Heart left ventricle (tissue), 16 donors: ENCODE measurements around the gene M6PR. TPM values are rescaled to one million over a fixed set of nuclear protein-coding genes. Genes with fewer than 3 reads are reported as not detected.
A peak's percentile ranks its signal among the peaks of the same experiment; 100 is the strongest.

Source experiments
- ATAC-seq, 4 donors: fragments of 200-7000 bp; cut with Tn5 transposase; one replicate each; pipeline ENCODE4 v1.9.1; 2020 to 2022; ENCODE audit warnings: moderate library complexity in 4 of 4, mild to moderate bottlenecking in 3 of 4, moderate number of reproducible peaks in 1 of 4
- DNase-seq, 5 donors: peaks; one replicate each; pipeline ENCODE4 v3.0.0-alpha.2; 2020
- H3K27ac ChIP-seq, 12 donors: fragments of 200-600 bp; sonication (generic) in 4 of 12; one replicate each; pipeline versions ENCODE4 v1.5.0 to v1.8.0; 2016 to 2022; ENCODE audit warnings: mild to moderate bottlenecking in 2 of 12
- H3K27me3 ChIP-seq, 9 donors: fragments of 200-600 bp; sonication (generic) in 2 of 9; one replicate each; pipeline versions ENCODE4 v1.5.1 to v1.8.0; 2016 to 2022; ENCODE audit warnings: mild to moderate bottlenecking in 3 of 9
- H3K36me3 ChIP-seq, 9 donors: fragments of 200-600 bp; sonication (generic) in 2 of 9; one replicate each; pipeline versions ENCODE4 v1.5.0 to v1.8.0; 2018 to 2022; ENCODE audit warnings: mild to moderate bottlenecking in 2 of 9
- H3K4me1 ChIP-seq, 12 donors: fragments of 200-600 bp; sonication (generic) in 4 of 12; one replicate each; pipeline versions ENCODE4 v1.5.0 to v1.8.0; 2016 to 2022; ENCODE audit warnings: mild to moderate bottlenecking in 3 of 12
- H3K4me3 ChIP-seq, 12 donors: fragments of 200-600 bp; sonication (generic) in 4 of 12; one replicate each; pipeline versions ENCODE4 v1.5.0 to v1.8.0; 2017 to 2022; ENCODE audit warnings: mild to moderate bottlenecking in 9 of 12, moderate library complexity in 4 of 12
- H3K9me3 ChIP-seq, 12 donors: fragments of 200-600 bp; sonication (generic) in 4 of 12; one replicate each; pipeline versions ENCODE4 v1.5.0 to v1.8.0; 2016 to 2022; ENCODE audit warnings: mild to moderate bottlenecking in 1 of 12
- CTCF ChIP-seq, 12 donors: fragments of 200-600 bp; sonication (generic) in 4 of 12; IDR thresholded peaks; one replicate each; pipeline versions ENCODE4 v1.5.0 to v1.8.0; 2018 to 2022; ENCODE audit warnings: antibody characterized with exemption in 12 of 12, mild to moderate bottlenecking in 5 of 12
- POLR2A ChIP-seq, 2 donors: fragments of 450-650 bp; IDR thresholded peaks; one replicate each; pipeline ENCODE4 v1.6.1; 2017; ENCODE audit warnings: antibody characterized with exemption in 2 of 2, mild to moderate bottlenecking in 2 of 2, moderate library complexity in 2 of 2
- WGBS, 4 donors: extraction: QIAGEN DNeasy Blood & Tissue Kit in 2 of 4; methylation state at CpG; one replicate each; pipeline versions ENCODE4 v1.1.5 to v1.1.7; 2013 to 2018; 5-methylcytosine and 5-hydroxymethylcytosine counted together
- intact Hi-C, 10 donors: fragments of 100-400 bp; cut with DNase I; formaldehyde crosslinking; loops; one replicate each; pipeline versions ENCODE4 v1.11.1 to v1.14.2; 2022
- polyA plus RNA-seq, 2 donors: library from polyadenylated mRNA; stranded (reverse); fragments of 200-250 nt; gene quantifications; one replicate each; pipeline ENCODE4 v1.2.3, GENCODE V29; 2013
- total RNA-seq, 9 donors: library from RNA; depleted of rRNA in 2 of 9; stranded (reverse); fragments of >200 nt in 2 of 9; fragmentation: NEBNext Ultra II Directional in 3 of 9; extraction: Animal tissue kit (Norgen Biotek cat#: 25700) in 3 of 9; gene quantifications; one replicate each; pipeline versions ENCODE4 v1.1.0 to v1.2.4, GENCODE V29; 2016 to 2023
- donor health status: ischemic (EF 13 %, LVEDD 7.1; RV severe dilation, severe dysfunction).
- donor health status: healthy with polysubstance abuse.
- donor health status: DM: no; HTN: yes; CAD: no.
- donor health status: DM: no; HTN: no; CAD: no.
- donor health status: ischemic (EF 25% LVEDD 6.9; RV normal size, moderate dysfunction).
- donor health status: ischemic (EF 25% LVEDD 5.7; RV mildly dilated, moderate dysfunction).
- donor health status: healthy.
- donor health status: DM: yes; HTN: yes; CAD: no.
- donor health status: ischemic (EF 35%, LVEDD 5.7; RV mildly dilated, moderate dysfunction).
- donor health status: nonischemic (EF 11% LVEDD 7.7; RV severe dilation, severe dysfunction).
- donor health status: DM: yes; HTN: yes; CAD: no.
- donor health status: PGD.
- donor health status: ischemic (EF 29% LVEDD 5.4; RV normal size, mild dysfunction).
- donor health status: nonischemic (EF 23%, LVEDD 6.1; RV moderate dilation, normal function).

Gene M6PR
- total and polyA plus RNA-seq, 11 donors = 58.7 to 150 (median 101) TPM

- peak overlapping the region in 1 of 12 donors; percentile 33 for H3K4me3 ChIP-seq
- WGBS, 4 donors = 87 to 94% (median 89%) methylated on average over 3 of the region's 3 CpGs
- ATAC-seq (no peak), DNase-seq (no peak)
- no peak overlapping the region for H3K27ac ChIP-seq
- H3K36me3 ChIP-seq = no peaks in the 10 kb centered on the region
- H3K9me3 ChIP-seq = no peaks in the 10 kb centered on the region
- intact Hi-C loops = loop anchor here in 2 of 10 donors (5.0 kb wide), 1 partner anchor 42 kb away; no protein-coding TSS in a partner anchor
- no peak for TF ChIP-seq POLR2A (IDR thresholded peaks at IDR 0.05)
- TF ChIP-seq CTCF (IDR thresholded peaks at IDR 0.05) = no peak
- H3K4me1 ChIP-seq = peaks cover 0 to 48% (median 7%) of the 10 kb centered on the region in 12 donors
- no peaks in the 10 kb centered on the region for H3K27me3 ChIP-seq
Observed at GRCh38 chr12:8993827-8994226, 44.4 kb upstream of the M6PR start.

GRCh38 chr12:8991371-8992345, 42.2 kb upstream of the M6PR start:
- no peak for DNase-seq
- intact Hi-C loops = loop anchor here in 2 of 10 donors (5.0 kb wide), 1 partner anchor 39 kb away; no protein-coding TSS in a partner anchor
- ATAC-seq = no peak
- TF ChIP-seq CTCF (IDR thresholded peaks at IDR 0.05) (no peak), POLR2A (IDR thresholded peaks at IDR 0.05) (no peak)
- H3K36me3 ChIP-seq = no peaks in the 10 kb centered on the region
- H3K27me3 ChIP-seq = no peaks in the 10 kb centered on the region
- H3K4me1 ChIP-seq = peaks cover 0 to 62% (median 9%) of the 10 kb centered on the region in 12 donors
- H3K27ac ChIP-seq = peak overlapping the region in 8 of 12 donors; percentile 4 to 58 (median 21)
- H3K4me3 ChIP-seq = peak overlapping the region in 1 of 12 donors; percentile 41
- WGBS, 4 donors = 42 to 62% (median 50%) methylated on average over 6 of the region's 6 CpGs
- no peaks in the 10 kb centered on the region for H3K9me3 ChIP-seq

- Histone ChIP-seq H3K27me3 (no peaks in the 10 kb centered on the region), H3K4me1 (peaks cover 0 to 52% (median 9%) of the 10 kb centered on the region in 12 donors), H3K4me3 (peak within 1 kb of the TSS in 1 of 12 donors; percentile 41), H3K27ac (peak within 1 kb of the TSS in 3 of 12 donors; percentile 7 to 58 (median 11)), H3K9me3 (no peaks in the 10 kb centered on the region), H3K36me3 (no peaks in the 10 kb centered on the region)
- ATAC-seq (no peak), DNase-seq (no peak)
- WGBS, 4 donors = 69 to 88% (median 80%) methylated on average over 2 of the region's 2 CpGs
- intact Hi-C loops = no loop called here
- TF ChIP-seq CTCF (IDR thresholded peaks at IDR 0.05) (no peak), POLR2A (IDR thresholded peaks at IDR 0.05) (no peak)
Observed at GRCh38 chr12:8989413-8989812, 40.0 kb upstream of the M6PR start, which contains the start of gene KLRG1. Gene KLRG1 (plus strand): TSS chr12:8989546. CDS start chr12:8989636, 90 bp downstream.

GRCh38 chr12:8987685-8988084, 38.2 kb upstream of the M6PR start:
- Histone ChIP-seq H3K27me3 (no peaks in the 10 kb centered on the region), H3K9me3 (peaks cover 0 to 4% (median 0%) of the 10 kb centered on the region in 12 donors), H3K36me3 (no peaks in the 10 kb centered on the region), H3K4me1 (peaks cover 0 to 52% (median 9%) of the 10 kb centered on the region in 12 donors), H3K27ac (peak overlapping the region in 2 of 12 donors; percentile 3 to 58), H3K4me3 (no peak overlapping the region)
- ATAC-seq (no peak), DNase-seq (no peak)
- TF ChIP-seq POLR2A (IDR thresholded peaks at IDR 0.05) = no peak
- WGBS, 4 donors = 63 to 72% (median 65%) methylated on average over 1 of the region's 1 CpG
- intact Hi-C loops = no loop called here
